RPMI8226 (cell line): ENCODE results near the gene PRND.
"Not testable (repeated sequence)": the region's sequence is repeated elsewhere in the genome, so short reads cannot be mapped to it uniquely, and the experiment has no call there.

ENCODE experiments used
- DNase-seq: peaks from one replicate; pipeline ENCODE4 v3.0.0-alpha.2; 2015

PRND gene

DNA sequence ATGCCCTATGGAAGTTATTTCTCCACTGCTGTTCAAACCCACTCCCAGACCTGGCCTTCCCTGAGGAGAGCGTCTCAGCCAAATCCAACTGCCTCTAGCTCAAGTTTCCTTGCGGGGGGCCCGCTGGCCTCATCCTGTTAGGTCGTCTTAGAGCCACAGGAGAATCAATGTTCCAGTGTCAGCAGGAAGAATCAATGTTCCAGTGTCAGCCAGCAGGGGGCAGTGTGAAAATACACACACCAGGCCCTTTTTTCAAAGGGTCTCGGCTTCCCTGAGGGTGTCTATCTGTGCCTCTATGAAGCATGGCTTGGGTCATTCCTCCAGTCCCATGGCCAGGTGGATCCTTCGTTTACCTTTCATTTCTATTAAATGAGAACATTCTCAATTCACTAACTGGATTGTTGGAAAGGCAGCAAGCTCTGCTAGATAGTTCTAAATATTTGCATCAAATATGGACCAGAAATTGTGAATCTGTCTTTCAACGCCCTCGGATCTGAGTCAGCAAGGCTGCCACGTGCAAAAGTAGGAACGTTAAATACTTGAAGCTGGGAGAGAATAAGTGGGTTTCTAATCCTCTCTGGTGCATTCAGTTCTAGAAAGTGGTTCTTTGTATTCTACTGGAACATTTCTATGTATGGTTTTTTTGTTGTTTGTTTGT, 19.2 kb downstream of the PRND start:
- peak; percentile 50 for DNase-seq

DNA sequence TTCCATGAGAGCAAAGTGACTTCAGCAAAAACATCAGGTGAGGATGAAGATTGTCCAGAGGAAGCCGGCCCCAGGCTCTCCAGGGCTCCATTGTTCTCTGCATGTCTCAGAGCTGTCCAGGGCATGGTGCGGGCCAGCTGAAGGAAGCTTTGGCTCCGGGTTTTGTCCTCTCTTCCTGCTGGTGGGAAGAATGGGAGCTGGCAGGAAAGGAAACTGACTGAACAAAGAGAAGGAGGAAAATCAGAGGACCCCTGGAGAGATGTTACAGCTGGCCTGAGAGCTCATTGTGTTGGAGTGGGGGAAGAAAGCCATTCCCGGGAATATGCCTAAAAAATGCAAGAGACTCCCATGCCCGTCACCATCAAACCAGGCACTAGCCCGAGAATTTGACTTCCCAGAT, 27.1 kb downstream of the PRND start:
- no peak for DNase-seq

DNA sequence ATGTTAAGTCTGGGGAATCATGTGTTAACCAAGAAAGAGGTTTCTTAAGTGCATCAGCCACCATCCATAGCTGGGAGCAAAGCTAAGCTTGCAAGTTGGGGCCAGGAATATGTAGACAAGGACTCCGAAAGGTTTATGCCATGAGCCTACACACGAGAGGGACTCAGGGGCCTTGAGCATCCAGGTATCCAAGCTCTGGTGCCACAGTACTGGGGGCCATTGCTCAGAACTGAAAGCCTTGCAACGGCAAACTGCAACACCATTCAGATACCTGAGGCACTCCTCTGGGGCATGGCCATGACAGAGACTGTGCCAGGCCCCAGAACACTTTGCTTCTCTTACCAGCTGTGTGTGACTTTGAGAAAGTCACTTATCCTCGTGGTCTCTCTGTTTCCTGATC, 27.6 kb downstream of the PRND start:
- no peak for DNase-seq

DNA sequence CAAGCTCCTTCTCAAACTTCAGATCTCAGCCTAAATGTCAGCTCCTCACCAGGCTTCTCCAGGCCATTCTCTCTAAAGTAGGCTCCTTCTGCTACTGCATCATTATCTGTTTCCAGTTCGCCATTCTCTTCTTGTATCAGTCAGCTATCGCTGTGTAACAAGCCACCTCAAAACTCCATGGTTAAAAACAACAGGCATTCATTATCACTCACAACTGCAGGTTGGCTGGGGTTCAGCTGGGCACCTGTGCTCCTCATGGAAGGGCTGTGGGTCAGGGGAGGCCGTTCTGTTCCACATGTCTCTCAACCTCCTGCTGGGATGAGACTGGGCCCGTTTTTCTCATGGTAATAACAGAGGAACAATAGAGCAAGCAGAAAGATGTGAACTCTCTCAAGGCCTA, 28.7 kb downstream of the PRND start:
- no peak for DNase-seq

DNA sequence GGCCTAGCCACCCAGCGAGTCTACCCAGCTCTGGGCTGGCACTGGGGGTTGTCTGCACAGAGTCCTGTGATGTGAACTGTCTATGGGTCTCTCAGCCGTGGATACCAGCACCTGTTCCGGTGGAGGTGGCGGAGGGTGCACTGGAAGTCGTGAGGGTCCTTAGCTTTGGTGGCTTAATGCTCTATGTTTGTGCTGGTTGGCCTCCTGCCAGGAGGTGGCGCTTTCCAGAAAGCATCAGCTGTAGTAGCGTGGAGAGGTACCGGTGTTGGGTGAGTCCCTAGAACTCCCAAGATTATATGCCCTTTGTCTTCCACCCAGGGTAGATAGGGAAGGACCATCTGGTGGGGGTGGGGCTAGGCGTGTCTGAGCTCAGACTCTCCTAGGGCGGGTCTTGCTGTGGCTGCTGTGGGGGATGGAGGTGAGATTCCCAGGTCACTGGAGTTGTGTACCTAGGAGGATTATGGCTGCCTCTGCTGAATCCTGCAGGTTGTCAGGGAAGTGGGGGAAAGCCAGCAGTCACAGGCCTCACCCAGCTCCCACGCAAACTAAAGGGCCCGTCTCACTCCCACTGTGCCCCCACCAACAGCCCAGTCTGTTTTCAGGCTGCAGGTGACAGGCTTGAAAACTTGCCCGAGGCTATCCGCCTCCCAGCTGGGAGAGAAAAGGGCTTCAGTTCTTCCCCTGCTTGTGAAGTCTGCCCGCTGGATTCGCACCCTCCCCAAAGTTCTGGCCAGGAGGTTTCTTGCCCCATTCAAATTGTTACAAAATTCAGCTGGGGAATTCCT, 37.6 kb downstream of the PRND start:
- DNase-seq: peak; percentile 42

DNA sequence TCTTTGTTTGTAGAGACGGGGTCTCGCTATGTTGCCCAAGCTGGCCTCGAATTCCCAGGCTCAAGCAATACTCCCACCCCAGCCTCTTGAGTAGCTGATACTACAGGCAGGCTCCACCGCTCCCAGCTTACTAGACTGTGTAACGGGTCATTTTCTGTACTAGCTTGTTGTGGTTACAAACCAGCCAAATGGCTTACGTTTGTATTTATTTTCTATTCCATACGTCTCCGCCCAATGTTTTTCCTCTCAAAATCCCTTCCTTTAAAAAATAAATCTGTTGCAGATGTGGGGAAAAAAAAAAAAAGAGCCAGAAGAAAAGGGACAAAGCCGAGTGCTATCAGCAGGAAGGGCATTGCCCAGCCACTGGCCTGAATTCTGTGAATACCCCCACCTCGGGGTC, 41.6 kb downstream of the PRND start:
- DNase-seq: no peak

DNA sequence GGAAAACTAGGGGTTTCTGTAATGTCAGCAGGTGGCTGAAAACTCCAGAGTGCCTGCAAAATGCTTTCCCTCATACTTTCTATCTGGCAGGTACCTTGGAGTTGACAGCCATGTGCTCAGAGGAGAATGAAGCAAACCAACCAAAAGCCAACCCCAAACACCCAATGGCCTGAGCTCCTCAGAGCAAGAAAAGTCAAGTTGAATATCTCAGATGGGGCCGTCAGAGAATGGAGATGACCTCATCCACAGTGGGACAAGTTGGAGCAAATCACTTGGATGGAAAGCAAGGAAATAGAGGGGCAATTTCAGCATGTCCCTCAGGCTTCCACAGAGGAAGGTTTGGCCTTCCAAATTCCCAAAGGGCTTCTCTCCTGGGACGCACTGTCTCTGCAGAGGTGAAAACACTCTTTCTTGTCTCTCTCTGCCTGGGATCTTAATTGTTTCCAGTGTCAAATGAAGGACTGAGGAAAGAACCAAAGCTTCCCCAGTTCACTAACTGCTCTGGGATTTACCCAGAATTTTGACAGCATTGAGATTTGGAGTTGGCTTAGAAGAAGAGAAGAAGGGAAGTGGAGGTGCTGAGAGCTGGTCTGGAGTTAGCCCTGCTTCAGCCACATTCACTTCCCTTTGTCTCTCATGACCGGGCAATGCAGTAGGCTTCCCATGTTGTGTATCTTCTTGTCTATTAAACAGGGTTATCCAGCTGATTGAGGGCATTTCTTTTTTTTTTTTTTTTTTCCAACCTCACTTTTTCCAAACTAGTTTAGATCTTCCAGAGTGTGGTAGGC, 42.2 kb downstream of the PRND start:
- no peak for DNase-seq

DNA sequence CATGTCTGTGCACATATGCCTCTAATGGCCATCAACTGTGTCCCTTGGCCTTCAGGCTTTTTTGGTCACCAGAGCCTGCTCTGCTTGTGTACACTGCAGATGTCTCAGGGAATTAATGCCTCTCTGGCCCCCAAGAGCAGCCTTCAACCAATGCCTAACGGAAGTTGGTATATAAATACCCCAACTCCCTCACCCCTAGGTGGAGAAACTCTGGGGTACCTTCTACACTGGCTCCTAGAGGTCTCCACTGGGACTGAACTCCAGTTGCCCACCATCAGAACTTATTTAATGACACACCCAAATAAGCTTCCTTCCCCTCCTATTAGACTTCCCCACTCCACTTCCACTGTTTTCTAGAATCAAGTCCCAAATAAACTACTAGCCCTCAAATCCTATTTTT, 43.1 kb downstream of the PRND start:
- no peak for DNase-seq

DNA sequence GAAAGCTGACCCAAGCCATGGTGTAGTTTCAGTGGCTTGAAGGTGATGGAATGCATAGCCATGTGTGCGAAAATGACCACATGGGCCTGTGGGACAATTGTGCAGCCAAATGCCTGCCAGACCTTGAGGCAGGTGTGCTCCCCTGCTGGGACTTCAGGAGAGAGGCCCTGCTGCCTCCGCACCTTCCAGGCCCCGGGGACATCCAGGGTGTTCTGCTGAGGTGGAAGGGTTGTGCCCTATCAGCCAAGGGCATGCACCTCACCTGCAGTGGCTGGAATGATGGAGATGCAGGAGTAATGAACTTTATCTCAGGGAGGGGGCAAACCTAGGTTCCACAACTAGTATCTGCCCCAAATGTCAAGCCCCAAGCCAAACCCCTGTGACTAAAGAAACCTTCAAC, 44.0 kb downstream of the PRND start:
- DNase-seq: no peak

DNA sequence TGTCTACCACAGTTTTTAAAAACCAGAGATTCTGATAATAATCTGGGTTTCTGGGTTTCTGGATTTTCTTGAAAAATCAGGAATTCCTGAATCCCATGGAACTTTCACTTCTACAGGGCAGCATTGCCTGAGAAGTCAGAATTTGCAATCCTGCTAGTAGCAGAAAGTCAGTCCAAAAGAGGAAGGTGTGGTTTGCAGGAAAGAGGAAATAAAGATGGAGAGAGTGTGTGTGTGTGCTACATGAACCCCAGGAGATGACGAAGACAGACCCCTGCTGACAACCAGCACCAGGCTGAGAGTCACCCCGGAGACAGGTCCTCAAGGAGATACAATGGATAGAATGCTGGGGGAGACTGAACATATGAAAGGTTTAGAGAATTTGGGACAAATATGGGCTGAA, 44.9 kb downstream of the PRND start:
- no peak for DNase-seq

DNA sequence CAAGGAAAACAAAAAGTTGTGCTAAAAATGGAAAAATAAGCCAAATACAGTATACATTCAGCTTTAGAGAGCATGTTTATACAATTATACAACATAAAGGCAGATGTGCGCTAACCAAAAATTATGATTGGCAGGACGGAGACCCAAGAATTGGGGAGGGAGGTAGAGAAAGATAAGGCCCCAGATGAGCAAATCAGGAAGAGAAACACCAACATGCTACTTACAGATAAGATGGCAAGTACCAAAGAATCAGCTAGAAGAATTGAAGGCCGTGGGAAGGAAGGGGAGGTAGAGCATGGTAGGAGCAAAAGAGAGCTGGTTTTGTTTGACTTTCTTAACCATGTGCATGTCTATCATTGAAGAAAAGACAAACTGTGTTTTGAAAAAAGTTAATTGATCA, 45.4 kb downstream of the PRND start:
- DNase-seq: no peak

DNA sequence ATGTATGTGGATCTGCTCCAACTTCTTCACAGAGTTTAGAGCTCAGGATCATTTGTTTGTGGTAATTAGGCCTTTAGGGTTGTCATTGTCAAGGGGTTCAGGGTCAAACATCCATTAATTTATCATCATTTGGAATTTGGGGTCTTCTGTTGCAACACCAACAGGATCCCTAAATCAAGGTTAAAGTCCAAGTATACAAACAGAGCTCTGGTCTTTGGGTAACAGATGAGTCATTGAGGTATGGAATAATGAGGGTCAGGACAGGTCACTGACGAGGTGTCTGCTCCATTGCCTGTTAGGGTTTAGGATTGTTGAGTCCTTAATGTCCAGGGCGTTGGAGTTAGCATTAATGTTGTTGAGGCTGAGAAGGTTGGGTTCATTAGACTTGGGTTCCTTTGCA, 47.6 kb downstream of the PRND start:
- DNase-seq: no peak

DNA sequence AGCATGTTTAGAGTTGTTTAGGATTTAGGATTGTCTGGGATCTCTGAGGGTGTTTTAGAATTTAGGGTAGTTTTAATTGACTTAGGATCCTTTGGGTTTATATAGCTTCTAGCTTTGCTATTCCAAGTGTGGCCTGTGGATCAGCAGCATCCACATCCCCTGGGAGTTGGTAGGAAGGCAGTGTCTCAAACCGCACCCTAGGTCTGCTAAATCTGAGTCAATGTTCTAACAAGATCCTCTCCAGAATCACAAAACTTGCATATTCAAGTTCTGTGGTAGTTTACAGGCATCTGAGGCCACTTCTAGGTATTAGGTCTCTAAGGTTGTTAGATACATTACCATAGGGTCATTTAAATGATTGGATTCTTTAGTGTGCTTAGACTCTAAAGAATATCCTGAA, 48.3 kb downstream of the PRND start:
- no peak for DNase-seq

DNA sequence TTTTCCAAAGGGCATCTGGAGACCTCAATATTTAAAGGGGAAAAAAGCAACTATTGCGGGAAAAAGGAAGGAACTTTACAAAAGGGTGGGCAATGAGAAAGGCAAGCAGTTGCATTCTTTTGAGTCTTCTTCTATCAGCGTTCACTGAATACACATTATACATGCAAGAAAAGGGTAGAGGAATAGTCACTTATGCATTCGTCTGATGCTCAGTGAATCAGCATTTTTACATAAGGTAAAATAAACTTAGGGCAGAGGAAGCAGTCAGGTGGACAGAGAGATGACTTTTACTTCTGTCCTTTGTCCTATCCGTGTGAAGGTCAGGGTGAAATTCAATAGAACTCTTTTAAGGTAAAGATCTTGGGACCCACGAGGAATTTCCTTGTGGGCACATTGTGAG, 49.3 kb downstream of the PRND start:
- no peak for DNase-seq

DNA sequence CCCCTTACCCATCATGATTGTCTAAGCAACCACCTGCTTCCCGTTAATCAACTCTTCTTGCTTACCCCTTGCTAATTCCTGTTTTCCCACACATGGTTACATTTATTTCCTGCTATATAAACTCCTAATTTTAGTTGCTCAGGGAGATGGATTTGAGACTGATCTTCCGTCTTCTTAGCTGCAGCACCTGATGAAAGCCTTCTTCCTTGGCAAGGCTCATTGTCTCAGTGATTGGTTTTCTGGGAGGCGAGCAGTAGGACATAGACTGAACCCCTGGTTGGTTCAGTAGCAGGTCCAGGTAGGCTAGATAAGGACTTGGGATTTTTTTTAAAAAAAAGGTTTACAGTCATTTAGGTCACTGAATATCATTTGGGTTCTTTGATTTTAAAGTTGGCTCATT, 50.4 kb downstream of the PRND start:
- no peak for DNase-seq

DNA sequence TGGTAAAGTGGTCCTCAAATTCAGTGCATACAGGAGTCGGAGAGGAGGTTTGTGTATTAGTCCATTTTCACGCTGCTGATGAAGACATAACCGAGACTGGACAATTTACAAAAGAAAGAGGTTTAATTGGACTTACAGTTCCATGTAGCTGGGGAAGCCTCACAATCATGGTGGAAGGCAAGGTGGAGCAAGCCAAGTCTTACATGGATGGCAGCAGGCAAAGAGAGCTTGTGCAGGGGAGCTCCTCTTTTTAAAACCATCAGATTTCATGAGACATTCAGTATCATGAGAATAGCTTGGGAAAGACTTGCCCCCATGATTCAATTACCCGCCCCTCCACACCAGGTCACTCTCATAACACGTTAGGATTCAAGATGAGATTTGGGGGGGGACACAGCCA, 51.3 kb downstream of the PRND start:
- DNase-seq: not testable (repeated sequence)

DNA sequence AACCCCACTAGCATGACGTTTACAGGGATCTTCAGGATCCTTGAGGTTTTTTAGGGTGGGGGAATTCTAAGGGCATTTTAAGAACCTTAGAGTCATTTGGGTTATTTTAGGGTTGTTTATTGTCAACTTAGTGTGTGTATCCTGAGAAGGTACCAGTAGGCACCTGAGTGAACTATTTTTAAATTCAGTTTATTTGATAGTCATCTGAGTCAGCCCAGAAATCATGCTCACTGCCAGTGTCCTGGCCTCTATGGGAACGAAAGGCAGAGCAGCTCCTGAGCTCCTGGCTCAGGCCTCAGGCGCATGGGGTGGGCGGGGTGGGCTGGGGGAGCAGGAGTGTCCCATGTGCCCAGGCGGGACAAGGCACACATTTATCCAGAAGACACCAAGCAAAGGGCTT, 52.0 kb downstream of the PRND start:
- DNase-seq: no peak

DNA sequence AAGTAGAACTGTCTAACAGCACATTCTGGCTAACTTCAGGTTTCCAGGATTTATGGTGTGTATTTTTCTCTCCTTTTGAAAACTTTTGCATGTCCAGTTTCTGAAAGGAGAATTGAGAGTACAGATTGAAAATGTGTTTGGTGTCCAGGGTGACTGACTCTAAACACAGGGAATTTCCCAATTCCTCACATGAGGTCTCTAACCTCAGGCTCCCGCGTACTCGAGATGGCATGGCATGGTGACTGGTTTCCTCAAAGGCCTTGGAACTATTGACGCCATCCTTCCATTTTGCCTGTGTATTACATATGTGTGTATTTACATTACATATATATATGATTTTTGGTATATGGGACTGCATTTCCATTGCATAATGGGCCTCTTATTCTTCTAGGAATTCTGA, 52.5 kb downstream of the PRND start:
- no peak for DNase-seq

DNA sequence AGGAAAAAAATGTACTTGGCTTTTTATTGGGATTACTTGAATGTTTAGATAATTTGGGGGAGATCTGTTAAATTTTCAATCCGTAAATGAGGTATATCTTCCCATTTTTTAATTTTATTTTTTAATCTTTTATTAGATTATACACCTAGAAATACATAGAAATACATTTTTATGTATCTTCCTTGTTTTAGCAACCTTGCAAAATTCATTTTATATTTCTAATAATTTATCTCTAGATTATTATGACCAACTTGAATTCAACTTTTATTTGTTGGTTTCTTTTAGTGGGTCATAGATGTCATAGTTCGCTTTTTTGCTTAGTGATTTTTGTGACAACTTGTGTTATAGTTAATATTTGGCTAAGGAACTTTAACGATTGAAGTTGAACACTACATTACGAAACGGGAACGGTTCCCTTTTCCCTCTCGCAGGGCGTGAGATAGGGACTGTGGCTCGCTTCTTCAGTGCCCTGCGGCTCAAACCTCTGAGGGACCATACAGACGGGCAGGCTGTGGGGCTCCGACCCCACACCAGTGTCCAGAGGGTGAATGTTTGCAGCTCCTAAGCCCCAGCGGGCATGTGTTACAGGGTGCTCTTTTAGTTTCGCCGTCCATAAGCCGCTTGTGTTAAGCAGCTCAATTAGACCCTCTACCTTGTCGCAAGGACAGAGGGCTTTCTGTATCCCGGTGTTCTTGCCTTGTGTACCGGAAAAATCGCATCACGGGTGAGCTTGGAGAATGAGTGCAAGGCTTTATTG, 53.8 kb downstream of the PRND start:
- no peak for DNase-seq

DNA sequence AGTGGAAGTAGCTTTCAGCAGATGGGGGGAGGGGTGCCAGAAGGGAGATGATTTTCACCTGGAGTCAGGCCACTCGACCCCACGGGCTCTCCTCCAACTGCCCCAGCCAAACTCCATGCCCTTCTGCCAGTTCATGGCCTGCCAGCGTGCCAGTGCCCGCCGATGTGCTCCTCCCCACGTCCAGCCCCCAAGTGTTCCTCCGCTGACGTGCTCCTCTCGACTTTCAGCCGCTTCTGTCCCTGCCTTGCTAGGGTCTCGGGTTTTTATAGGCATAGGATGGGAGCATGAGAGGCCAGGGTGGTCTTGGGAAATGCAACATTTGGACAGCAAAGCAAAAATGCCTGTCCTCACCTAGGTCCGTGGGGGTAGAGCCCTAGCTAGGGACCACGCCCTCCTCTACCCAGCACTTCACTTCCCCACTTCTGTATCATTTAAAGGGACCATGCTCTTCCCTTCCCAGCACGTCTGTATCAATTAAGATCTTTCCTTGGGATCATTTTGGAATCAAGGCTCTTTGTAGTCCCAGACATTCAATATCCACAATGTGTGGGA, 54.4 kb downstream of the PRND start:
- DNase-seq: no peak
